HG03521 (cell line): Measurements from ENCODE around the gene LHX2.

Experiments used
- ATAC-seq: cut with Tn5 transposase; IDR thresholded peaks from one replicate; pipeline ENCODE4 v1.9.1; 2021; ENCODE audit warnings: mild to moderate bottlenecking, moderate library complexity; ENCODE audit not compliant: unreplicated experiment

The LHX2 gene

DNA sequence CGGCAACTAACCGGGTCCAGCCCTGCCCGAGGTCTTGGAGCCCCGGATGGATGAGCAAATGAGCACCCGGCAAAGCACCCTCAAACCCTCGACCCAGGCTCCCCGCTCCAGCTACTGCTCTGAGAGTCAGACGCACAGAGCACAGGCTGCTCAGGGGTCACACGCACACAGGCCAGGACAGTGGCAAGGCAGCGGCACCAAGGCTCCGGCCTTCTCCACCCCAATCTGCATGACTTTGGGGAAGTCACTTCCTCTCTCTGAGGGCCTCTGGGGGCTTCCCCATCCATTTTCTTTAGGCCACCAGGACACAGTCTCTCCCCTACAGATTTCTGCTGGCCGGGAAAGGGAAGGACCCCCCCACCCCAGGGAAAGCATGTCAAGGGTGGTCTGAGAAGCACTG, 18.0 kb downstream of the LHX2 start:
- no peak for ATAC-seq

DNA sequence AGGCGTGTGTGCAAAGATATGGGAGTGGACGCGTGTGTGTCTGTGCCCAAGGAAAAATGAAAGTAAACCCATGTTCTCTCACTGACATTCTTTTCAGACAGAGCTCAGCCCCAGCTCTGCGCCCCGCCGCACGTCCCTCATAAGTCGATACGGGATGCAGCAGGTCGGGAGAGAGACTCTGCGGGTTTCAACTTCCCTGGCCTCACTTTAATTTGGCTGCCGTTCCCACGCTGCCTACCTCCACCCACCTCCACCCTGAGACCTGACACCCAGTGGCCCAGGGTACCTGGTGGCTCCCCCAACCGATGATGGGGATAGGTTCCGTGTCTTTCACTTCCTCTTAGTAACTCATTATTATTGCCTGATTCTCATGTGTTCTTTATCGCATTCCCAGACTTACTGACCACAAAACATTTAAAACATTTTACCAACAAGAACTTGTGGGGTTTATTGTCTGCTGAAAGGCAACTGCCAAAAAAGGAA, 19.4 kb downstream of the LHX2 start:
- ATAC-seq: no peak

DNA sequence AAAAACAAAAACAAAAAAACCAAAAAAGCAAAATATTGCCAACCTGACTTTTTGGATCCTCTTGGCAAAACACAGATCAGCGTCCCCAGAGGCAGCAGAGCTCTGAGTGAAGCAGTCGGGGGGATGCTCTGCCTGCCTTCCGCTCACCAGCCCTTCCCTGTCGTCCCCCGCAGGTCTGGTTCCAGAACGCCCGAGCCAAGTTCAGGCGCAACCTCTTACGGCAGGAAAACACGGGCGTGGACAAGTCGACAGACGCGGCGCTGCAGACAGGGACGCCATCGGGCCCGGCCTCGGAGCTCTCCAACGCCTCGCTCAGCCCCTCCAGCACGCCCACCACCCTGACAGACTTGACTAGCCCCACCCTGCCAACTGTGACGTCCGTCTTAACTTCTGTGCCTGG, 20.7 kb downstream of the LHX2 start:
- no peak for ATAC-seq

DNA sequence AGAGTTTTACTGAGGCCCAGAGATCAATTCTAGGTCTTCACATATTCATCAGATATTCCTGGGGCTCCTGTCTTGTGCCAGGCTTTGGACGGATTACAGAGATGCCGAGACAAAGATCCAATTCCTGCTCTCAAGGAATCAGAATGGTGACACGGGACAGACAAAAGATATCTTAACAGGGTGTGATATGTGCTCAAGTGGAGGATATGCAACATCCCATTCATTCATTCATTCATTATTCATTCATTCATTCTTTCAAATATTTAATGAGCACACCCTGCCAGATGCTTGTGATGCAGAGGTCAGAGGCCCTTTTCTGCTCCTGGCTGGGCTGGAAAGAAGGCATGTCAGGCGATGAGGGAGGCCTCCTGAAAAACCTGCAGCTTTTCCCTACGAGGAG, 21.8 kb downstream of the LHX2 start:
- ATAC-seq: no peak

DNA sequence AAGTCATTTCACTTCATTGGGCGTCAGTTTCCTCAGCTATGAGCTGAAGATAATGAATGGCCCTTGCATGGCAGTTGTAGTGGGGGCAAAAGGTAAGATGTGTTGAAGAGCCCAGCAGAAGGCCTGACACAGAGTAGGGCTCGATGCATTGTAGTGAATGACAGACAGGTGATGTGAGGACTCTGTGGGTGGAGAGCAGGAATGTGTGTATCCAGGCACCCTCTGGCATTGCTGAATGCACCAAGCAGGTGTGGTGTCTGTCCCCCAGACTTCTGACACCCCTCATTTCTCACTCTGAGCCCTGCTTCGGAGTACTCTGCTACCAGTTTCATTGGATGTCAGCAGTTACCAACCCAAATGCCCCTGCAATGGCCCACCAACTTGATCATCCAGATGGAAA, 22.4 kb downstream of the LHX2 start:
- no peak for ATAC-seq

DNA sequence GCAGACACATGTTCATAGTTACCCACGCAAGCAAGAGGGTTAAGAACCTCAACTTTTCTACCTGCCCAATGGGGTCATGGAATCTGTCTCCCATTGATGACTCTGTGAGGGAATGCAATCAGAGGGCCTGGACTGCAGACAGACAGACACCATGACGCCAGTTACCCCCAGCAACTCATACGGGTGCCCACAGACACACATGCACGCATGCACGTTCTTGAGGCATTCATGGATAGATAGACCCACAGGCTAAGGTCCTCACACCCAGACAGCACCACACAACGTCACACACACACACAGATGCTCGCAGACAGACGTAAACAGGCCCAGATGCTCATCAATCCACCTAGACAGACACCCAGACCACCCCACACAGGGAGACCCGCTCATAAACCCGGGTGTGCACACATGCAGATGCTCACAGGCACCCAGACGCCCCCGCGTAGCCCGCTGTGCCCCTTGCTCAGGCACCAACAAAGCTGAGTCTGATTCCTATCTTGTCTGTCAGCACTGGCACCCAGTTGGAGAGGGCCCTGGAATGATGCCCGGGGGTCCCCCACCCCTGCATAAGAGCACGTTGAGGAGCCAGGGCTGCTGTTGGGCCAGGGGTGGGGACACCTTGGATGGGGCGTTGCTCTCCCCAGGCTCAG, 23.6 kb downstream of the LHX2 start:
- no peak for ATAC-seq

DNA sequence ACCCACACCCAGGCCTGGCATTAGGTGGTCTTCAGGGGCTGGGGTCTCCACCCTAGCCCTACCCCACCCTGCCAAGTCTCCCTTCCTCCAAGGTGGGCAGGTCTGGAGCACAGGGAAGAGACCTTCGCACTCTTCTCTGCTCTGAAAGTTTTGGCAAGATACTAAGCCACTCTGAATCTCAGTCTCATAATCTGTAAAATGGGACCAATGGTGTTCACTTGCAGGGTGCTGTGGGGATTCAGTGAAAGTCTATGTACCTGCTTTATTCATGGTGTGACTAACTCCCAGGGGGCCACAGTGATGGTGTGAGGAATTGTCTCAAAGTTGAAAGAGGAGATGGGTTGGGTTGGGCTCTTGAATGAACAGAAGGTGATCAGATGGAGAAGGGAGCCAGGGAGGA, 25.0 kb downstream of the LHX2 start:
- ATAC-seq: no peak

DNA sequence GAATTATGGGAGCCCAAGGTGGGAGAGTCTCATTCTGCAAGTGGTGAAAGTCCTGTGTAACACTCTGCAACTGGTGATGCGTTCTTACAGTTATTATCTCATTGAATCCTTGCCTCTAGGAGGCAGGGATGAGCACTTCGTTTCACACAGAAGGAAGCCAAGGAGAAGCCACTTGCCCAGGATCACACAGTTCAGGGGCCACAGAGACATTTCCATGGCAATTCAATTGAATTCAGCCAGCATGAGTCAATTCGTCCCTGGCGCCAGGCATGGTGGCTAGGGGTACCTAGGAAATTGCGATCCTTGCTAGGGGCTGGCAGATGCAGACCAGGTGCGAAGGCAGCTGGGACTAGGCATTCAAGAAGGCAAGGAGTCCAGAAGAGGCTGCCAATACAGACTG, 26.2 kb downstream of the LHX2 start:
- ATAC-seq: no peak

DNA sequence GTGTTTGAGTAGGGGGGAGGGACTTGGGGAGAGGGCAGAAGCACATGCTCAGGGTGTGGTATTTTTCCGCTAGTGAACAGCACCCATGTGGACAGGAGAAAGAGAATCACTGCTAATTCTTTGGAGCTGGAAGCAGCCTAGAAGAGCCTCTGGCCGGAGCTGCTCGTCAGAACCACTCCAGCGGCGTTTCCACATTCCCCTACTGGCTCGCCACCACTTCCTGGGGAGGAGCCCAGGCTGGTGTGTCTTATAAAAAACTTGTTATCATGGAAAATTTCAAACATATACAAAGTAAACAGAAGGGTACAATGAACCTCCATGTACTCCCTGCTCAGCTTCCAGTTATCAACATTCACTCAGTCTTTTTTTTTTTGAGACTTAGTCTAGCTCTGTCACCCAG, 26.7 kb downstream of the LHX2 start:
- ATAC-seq: no peak

DNA sequence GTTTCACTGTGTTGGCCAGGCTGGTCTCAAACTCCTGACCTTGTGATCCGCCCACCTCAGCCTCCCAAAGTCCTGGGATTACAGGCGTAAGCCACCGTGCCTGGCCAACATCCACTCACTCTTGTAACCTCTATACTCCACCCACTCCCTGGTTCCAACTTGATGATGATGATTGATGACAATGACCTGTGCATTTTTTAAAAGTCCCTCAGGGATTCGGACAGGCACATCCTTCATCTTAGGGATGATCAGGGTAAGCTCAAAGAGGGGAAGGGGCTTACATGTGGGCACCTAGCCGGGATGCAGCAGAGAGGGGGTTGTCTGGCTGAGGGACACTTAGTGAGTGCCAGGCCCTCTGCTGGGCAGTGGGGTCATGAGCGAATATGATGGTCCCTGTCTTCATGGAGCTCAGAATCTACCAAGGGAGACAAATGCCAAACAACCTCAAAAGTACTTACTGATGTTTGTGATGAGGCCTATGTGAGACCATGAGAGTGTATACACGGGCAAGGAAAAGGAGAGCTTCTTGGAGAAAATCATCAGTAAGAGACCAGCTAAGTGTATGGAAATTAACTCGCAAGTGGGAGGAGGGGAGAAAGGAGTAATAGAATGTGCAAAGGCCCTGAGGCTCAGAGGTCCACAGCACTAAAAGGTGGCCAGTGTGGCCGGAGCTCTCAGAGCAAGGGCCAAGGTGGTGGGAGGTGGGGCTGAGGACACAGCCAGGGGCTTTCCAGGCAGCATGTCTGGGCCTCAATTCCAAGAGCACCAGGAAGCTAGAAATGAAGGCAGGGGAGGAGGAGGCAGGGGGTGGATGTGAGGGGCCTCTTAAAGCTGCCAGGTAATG, 27.4 kb downstream of the LHX2 start:
- ATAC-seq: no peak

DNA sequence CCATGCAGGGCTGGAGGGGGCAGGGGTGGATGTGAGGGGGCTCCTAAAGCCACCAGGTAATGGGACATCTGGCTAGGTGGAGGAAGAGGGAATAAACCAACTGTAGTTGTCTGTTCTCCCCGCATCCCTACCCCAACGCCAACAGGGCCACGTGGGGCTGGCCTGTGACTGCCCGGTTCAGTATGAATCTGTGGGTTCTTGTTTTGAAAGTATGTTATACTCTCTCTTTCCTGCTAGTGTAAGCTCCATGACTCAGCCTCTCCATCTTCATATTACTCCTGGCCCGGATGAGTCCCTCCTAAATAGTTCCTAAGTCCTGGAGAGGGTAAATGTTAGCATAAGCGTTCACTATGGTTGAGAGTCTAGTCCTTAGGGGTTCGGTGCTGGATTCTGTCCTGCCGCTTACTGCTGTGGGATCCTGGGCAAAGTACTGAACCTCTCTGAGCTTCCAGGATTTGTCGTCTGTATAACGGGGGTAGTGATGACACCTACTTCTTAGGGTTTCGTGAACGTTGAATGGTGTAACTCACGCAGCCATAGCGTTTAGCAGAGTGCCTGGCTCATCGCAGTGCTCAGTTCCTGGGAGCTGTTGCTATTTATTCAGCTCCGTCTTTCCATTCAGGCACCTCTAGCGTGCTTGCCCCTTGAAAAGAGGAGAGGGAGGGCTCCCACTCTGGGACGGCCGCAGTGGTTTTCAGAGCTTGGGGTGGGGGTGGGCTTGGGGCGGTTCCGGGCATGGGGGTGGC, 28.8 kb downstream of the LHX2 start:
- no peak for ATAC-seq

DNA sequence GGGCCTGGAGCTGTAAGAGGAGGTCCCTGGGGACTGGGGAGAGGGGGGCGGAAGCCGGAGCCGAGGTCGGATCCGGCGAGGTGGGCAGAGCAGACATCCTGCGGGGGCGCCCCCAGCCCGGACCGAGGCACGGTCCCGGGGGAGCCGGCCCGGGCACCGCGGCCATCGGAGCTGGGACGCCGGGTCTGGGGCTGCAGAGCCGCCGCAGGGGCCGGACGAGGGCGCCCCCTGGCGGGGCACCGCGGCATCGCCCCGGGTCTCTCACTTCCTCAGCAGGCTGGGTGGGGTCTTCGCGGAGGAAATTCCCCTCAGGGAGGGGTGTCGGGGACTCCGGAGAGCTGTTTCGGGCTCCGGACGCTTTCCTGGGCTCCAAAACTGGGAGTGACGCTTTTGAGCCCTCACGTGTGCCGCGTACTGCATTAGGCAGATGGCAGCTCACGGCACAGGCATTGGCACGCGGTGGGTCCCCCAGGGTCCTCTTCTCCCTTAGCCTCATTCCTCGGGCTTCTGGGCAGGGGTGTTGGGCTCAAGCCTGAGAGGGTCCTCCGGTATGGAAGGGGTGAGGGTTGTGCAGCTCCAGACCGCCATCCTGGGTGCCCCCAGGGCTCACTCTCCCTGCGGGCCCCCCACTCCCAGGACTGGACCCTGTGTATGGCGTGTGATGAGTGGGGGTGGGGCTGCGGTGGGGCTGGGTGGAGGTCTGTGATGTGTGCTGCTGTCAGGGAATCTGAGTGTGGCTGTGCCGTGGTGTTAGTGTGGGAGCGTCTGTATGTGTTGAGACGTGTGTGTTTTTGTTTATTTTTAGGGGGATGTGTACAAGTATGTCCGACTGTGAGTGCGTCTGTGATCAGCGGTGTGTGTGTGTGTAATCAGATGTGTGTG, 29.6 kb downstream of the LHX2 start:
- ATAC-seq: no peak

DNA sequence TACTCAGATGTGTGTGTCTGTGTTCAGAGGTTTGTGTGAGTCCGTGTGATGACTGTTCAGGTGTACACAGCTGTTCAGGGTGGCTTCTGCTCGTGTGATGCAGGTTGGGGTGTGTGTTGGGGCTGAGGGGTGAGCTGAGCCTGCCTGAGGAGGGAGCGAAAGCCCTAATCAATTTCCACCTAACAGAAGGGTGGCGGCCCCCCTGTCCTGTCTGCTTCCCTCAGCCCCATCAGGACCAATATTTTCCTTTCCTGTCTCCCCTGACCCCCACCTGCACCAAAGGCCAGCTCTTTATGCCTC, 30.2 kb downstream of the LHX2 start:
- no peak for ATAC-seq

DNA sequence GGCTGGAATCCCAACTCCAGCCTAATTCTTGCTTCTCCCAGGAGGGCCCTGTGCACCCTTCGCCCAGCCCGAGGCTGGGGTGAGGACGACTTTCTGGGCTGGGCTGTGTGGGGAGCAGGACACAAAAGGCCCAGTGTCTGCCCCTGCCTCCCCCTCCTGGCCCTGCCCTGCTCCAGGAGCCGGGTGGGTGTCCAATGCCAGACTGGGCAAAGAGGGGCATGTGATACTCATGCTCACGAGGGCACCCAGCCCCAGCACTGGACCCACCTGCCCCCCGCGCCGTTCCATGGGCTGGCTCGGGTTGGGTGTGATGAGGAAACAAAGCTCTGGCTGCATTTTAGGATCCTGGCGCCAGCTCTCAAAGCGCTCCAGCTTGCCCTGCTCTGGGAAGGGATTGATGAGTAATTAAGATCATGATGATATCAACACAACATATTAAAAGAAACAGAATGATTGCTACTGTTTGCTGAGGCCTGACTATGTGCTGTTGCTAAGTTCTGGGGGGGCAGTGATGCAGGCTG, 30.7 kb downstream of the LHX2 start:
- no peak for ATAC-seq

DNA sequence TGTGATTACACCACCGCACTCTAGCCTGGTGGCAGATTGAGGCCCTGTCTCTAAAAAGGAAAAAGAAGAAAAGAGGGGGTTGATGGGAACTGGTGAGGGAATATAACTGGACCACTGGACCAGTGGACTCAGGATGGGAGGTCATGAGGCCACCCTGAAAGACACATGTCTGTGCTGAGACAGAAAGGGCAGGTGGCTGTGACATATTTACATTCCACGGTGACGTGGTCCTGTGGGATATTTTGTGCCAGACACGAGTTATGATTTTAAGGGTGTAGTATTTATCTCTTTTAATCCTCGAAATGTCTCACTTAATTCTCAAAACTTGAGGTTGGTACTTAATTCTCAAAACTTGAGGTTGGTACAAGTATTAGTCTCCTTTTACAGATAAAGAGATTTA, 32.9 kb downstream of the LHX2 start:
- ATAC-seq: no peak

DNA sequence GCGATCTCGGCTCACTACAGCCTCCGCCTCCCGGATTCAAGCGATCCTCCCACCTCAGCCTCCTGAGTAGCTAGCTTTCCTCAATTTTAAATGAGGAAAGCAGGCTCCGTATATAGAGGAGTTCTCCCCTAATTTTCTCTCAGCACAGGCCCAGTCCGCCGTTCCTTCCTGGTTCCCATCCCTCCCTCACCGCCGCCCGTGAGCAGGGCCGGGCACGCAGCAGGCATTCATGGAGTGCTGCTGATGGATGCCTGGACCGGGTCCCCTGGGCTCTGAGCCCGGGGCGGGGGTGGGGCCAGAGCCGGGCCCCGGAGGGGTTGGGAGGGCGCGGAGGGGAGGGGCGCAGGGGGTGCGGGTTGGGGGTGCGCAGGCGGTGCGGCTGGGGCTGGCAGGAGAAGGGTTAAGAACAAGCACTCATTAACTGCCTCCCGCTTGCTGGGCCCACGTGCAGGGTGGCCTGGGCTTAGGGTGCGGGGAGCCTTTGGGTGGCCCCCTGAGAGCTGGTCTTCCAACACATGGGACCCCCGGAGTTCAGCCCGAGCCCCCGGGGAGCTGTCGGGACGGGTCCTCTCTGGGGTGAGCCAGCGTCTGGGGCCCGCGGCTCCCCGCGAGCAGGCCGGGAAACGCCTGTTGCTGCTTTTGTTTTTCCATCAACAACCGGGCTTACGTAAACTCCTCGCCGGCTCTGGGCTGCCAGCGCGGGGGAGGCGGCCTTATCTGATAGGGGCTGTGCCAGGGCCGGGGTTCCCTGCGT, 33.7 kb downstream of the LHX2 start:
- ATAC-seq: no peak

DNA sequence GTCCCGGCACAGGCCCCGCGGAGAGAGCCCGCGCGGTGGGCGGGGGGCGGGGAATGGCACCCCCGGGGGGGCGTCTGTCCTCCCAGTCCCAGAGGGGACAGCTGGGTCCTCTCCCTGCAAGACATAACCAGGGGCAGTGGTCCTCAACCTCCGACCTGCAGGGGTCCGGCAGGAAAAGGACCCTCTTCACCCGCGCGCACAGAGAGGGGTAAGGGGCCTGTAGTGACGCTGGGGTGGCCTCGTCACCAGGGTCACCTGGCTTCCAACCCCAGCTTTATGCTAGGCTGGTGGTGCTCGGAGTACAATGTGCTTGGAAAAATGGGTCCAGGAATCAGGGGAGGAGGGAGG, 34.2 kb downstream of the LHX2 start:
- no peak for ATAC-seq

DNA sequence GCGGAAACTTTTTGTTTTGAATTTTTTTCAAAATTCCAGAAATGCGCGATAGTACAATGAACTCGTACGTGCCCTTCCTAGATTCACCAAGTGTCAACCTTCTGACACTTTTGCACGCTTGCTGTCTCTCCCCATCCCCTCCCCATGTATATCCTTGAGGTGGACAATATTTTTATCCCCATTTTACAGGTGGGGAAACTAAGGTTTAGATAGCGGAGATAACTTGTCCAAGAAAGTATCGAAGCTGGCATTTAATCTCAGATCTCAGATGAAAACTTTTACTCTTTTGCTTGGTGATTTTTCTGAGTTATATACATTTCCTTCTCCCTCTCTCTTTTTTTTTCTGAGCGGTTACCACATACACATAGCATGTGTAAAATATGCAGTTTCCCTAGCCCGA, 34.6 kb downstream of the LHX2 start:
- no peak for ATAC-seq

DNA sequence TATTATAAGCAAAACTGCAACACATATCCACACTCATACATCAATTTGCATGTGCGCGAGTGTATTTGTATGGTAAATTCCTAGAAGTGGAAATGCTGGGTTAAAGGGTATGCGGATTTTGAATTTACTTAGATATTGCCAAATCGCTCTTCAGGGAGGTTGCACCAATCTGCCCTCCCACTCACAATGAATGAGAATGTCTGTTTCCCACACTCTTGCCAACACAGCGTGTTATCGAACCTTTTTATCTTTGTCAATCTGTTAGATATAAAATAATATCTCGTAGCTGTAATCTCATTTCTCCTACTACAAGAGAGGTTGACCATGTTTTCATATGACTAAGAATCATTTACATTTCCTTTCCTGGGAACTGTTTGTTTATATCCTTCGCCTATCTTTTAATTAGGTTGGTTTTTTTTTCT, 35.7 kb downstream of the LHX2 start:
- no peak for ATAC-seq

DNA sequence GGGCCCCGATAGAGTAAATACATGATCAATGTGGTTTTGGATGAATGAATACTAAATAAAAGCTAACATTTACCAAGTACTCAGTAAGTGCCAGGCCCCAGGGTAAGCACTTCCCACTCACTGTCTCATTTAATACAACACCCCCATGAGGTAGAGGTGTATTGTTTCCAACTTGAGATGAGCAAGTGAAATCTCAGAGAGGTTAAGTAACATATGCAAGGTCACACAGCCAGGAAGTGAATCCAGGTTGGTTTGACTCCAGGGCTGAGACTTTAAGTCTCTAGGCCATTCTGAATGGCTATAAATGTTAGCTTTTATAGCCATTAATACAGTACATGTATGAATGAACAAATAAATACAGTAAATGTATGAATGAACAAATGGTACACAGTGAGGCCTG, 39.4 kb downstream of the LHX2 start:
- ATAC-seq: no peak
